Colonic mucosa (tissue), 4 donors: Measurements from ENCODE around the gene ARF5. TPM values are rescaled to one million over a fixed set of nuclear protein-coding genes. Genes with fewer than 3 reads are reported as not detected.

ENCODE experiments used
- DNase-seq: peaks from one replicate; pipeline ENCODE4 v3.0.0-alpha.2; 2020
- H3K27ac ChIP-seq: fragments of 200-600 bp; one replicate; pipeline ENCODE4 v1.8.0; 2021
- H3K27me3 ChIP-seq: fragments of 200-600 bp; one replicate; pipeline ENCODE4 v1.8.0; 2021
- H3K36me3 ChIP-seq: fragments of 200-600 bp; one replicate; pipeline ENCODE4 v1.8.0; 2021
- H3K4me1 ChIP-seq: fragments of 200-600 bp; one replicate; pipeline ENCODE4 v1.8.0; 2021; ENCODE audit warnings: mild to moderate bottlenecking
- H3K4me3 ChIP-seq: fragments of 200-600 bp; one replicate; pipeline ENCODE4 v1.8.0; 2021
- H3K9ac ChIP-seq, 2 donors: one replicate each; pipeline ENCODE4 v1.7.0; 2013; ENCODE audit warnings: control low read depth in 2 of 2, low read depth in 2 of 2, low read length in 2 of 2
- H3K9me3 ChIP-seq: fragments of 200-600 bp; one replicate; pipeline ENCODE4 v1.8.0; 2021
- intact Hi-C: fragments of 100-400 bp; cut with DNase I; formaldehyde crosslinking; loops from one replicate; pipeline ENCODE4 v1.14.1; 2022
- total RNA-seq, 2 donors: library from RNA; stranded (reverse); fragmentation: NEBNext Ultra II Directional in 1 of 2; extraction: Animal tissue kit (Norgen Biotek cat#: 25700) in 1 of 2; gene quantifications; one replicate each; pipeline ENCODE4 v1.2.1, GENCODE V29; 2021
- TF ChIP-seq, protein P1 (sequence below): fragments of 200-600 bp; IDR thresholded peaks from one replicate; pipeline ENCODE4 v1.8.0; 2022; ENCODE audit warnings: antibody characterized with exemption, mild to moderate bottlenecking
- donor health status: healthy.
- donor health status: DM: no; HTN: no; CAD: no.
- donor health status: DM: no; HTN: no; CAD: no.

The ARF5 gene
- total RNA-seq, 2 donors from 2014 or later, result 150 to 178 TPM

DNA sequence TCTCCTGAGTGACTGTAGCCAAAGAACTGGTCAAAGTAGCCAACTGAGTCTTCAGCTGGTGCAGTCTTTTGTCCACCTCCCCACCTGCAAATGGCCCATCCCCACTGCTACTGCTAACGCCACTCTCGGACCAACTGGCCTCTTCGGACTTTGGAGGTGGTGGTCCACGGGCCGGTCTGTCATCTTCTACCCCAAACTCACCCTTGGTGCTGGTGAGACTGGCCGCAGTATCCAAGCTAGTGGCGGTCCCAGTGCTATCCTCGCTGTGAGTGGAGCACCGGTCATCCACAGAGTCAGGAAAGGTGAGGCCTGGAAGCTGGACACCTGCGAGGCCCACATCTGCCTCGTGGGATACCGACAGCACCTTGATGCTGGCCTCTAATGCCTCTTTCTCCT lies 3.6 kb upstream of the ARF5 start:
- H3K36me3 ChIP-seq, result peaks cover 6% of the 10 kb centered on the region
- peaks cover 21% of the 10 kb centered on the region for H3K4me1 ChIP-seq
- no peak for DNase-seq
- H3K4me3 ChIP-seq, result peak overlapping the region; percentile 79
- peak overlapping the region; percentile 80 for H3K27ac ChIP-seq
- intact Hi-C loops, result no loop called here
- no peaks in the 10 kb centered on the region for H3K27me3 ChIP-seq
- no peaks in the 10 kb centered on the region for H3K9me3 ChIP-seq
- H3K9ac ChIP-seq, result peak overlapping the region; percentile 92 to 93
- TF ChIP-seq, protein P1, sequence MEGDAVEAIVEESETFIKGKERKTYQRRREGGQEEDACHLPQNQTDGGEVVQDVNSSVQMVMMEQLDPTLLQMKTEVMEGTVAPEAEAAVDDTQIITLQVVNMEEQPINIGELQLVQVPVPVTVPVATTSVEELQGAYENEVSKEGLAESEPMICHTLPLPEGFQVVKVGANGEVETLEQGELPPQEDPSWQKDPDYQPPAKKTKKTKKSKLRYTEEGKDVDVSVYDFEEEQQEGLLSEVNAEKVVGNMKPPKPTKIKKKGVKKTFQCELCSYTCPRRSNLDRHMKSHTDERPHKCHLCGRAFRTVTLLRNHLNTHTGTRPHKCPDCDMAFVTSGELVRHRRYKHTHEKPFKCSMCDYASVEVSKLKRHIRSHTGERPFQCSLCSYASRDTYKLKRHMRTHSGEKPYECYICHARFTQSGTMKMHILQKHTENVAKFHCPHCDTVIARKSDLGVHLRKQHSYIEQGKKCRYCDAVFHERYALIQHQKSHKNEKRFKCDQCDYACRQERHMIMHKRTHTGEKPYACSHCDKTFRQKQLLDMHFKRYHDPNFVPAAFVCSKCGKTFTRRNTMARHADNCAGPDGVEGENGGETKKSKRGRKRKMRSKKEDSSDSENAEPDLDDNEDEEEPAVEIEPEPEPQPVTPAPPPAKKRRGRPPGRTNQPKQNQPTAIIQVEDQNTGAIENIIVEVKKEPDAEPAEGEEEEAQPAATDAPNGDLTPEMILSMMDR, result no peak

DNA sequence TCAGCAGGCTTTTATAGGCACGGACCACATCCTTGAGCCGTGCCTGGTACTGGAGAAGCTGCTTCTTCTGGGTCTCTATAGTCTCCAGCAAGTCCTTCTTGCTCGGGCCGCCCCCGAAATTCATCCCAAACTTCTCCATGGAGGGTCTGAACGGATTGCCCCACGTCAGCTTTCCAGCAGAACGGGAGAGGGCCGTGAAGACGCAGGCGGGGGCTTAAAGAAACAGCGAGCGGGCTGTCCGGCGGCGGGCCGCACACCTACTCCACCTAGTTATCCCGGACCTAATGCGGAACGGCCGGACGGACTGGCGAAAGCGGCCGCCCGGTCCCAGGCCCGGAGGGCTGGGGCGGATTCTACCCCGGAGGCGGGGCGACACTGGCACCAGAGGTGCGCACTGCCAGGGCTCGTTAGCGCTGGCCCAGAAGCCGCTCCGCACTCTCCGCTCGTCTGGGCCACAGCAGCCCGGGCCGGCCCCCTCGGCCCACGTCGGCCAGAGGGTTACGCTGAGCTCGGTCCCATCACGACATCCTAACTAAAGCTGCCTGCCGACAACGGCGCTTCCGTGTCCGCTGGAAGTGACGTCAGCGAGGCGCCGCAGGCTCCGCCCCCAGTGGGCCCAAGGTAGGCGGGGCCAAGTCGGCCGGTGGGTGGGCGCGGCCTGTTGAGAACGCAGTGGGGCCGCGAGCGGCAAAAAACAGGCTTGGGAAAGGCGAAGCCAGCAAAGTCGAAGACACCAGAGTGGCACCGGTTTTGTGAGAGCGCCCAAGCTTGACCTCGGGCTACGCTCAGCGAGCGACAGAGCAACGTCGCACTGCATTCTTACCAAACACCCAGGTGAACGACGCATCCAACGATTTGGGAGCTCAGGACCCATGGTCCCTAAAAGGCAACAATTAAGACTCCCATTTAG lies 2.9 kb upstream of the ARF5 start, which contains the start of gene GCC1:
TSS of gene GCC1 (minus strand) at position 553 of the 910 bp plus-strand sequence. CDS start at position 139, 414 bp downstream.
- Histone ChIP-seq H3K4me3 (peak within 1 kb of the TSS; percentile 79), H3K36me3 (peaks cover 6% of the 10 kb centered on the region), H3K27me3 (no peaks in the 10 kb centered on the region), H3K4me1 (peaks cover 22% of the 10 kb centered on the region), H3K9me3 (no peaks in the 10 kb centered on the region), H3K27ac (peak within 1 kb of the TSS; percentile 80), H3K9ac (peak within 1 kb of the TSS; percentile 92 to 93)
- peak; percentile 95 for DNase-seq
- TF ChIP-seq, protein P1, result no peak
- intact Hi-C loops, result no loop called here

DNA sequence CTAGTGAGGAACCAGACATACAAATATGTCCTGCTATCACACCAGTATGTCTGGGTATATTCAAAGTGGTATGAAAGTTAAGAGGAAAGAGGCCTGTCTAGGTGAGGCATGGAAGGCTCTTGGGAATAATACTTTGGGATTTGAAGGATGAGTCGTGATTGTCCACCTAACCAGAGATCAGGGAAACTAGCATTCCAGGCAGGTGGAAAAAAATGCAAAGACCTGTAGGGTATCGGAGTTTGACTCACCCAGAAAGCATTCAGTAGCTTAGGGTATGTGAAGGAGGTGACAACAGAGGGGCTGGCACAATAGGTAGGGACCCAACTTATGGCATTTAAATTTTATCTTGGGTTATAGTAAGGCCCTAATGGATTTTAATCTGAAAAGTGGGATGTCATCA lies 1.9 kb upstream of the ARF5 start:
- H3K27ac ChIP-seq, result no peak overlapping the region
- peaks cover 13% of the 10 kb centered on the region for H3K36me3 ChIP-seq
- DNase-seq, result no peak
- H3K4me3 ChIP-seq, result no peak overlapping the region
- no peaks in the 10 kb centered on the region for H3K9me3 ChIP-seq
- TF ChIP-seq, protein P1, result no peak
- intact Hi-C loops, result no loop called here
- peaks cover 22% of the 10 kb centered on the region for H3K4me1 ChIP-seq
- H3K27me3 ChIP-seq, result no peaks in the 10 kb centered on the region
- H3K9ac ChIP-seq, result no peak overlapping the region

DNA sequence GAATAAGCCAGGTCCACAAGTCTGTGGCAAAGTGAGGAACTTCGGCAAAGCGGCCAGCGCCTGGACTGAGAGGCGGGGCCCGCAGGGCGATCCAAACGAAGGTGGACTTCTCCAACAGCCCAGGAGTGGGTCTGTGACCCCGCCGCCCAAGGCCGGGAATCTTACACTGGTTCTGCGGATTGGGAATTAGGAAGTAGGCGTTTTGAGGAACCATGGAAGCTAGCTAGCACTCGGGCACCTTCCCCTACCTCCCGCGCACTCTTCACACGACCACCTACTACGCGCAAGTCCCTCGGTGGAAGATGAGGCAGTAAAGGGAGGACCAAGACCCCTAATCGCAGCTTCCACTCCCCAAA lies 570 bp upstream of the ARF5 start:
- Histone ChIP-seq H3K4me3 (peak overlapping the region; percentile 80), H3K9me3 (no peaks in the 10 kb centered on the region), H3K36me3 (peaks cover 9% of the 10 kb centered on the region), H3K27ac (peak overlapping the region; percentile 71), H3K9ac (peak overlapping the region; percentile 75 to 90), H3K4me1 (peaks cover 22% of the 10 kb centered on the region), H3K27me3 (no peaks in the 10 kb centered on the region)
- DNase-seq, result no peak
- intact Hi-C loops, result no loop called here
- TF ChIP-seq, protein P1, result no peak

DNA sequence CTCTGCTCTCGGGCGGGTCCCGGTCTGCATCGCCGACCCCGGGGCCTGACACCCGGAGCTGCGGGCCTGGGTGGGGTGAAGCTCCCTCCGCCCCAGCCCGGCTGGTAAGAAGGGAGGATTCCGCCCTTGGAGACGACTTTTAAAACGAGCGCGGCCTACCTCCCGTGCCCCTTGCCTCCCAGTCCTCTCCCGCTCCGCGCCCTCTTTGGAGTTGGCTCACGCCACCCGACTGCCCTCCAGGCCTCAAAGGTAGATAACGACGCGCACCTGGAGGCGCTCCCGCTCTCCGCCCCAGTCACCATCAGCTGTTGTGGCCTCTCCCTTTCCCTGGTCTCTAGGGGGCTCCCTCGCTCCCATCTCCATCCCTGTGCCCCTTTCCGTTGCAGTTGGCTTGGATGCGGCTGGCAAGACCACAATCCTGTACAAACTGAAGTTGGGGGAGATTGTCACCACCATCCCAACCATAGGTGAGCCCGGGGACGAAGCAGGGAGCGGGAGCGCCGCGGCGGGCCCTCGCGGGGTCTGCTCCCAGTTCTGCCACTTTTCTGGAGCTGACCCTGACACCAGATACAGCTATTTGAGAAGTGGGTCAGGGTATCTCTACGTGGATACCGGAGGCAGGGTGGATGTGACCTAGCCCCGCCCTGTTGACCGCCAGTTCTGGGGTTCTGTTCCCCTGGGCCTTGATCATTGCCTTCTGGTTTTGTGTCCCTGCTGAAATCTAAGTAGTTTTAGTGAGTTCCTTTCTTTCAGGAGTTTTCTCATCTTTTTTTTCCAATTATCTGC lies 679 bp downstream of the ARF5 start:
- Histone ChIP-seq H3K27me3 (no peaks in the 10 kb centered on the region), H3K4me3 (peak overlapping the region; percentile 80), H3K36me3 (peaks cover 9% of the 10 kb centered on the region), H3K4me1 (peaks cover 16% of the 10 kb centered on the region), H3K9ac (peak overlapping the region; percentile 83 to 94), H3K27ac (peak overlapping the region; percentile 71), H3K9me3 (no peaks in the 10 kb centered on the region)
- TF ChIP-seq, protein P1, result peak; percentile 28
- DNase-seq, result peak; percentile 71
- intact Hi-C loops, result no loop called here
